ENCODE results near the gene MAST2.
"Not testable (repeated sequence)": the region's sequence is repeated elsewhere in the genome, so short reads cannot be mapped to it uniquely, and the experiment has no call there.

Gene MAST2

GRCh38 chr1:45814776-45815175, 11.4 kb downstream of the MAST2 start:
- no peak for DNase-seq (ENCODE audit: low spot score)

GRCh38 chr1:45815667-45816458, 12.5 kb downstream of the MAST2 start:
- DNase-seq (ENCODE audit: low spot score), result no peak

- no peak for DNase-seq (ENCODE audit: low spot score)
These were observed 16.8 kb downstream of the MAST2 start for GRCh38 chr1:45820173-45820572.

- no peak for DNase-seq (ENCODE audit: low spot score)
These were observed 17.4 kb downstream of the MAST2 start for GRCh38 chr1:45820788-45821187.

GRCh38 chr1:45822644-45823043, 19.2 kb downstream of the MAST2 start:
- no peak for DNase-seq (ENCODE audit: low spot score)

- DNase-seq (ENCODE audit: low spot score), result no peak
These were observed 21.2 kb downstream of the MAST2 start for GRCh38 chr1:45824607-45825006.

- DNase-seq (ENCODE audit: low spot score), result no peak
These were observed 23.8 kb downstream of the MAST2 start for GRCh38 chr1:45827256-45827655.

- no peak for DNase-seq (ENCODE audit: low spot score)
These were observed 25.4 kb downstream of the MAST2 start for GRCh38 chr1:45828841-45829240.

GRCh38 chr1:45833361-45833760, 29.9 kb downstream of the MAST2 start:
- no peak for DNase-seq (ENCODE audit: low spot score)

- DNase-seq (ENCODE audit: low spot score), result no peak
These were observed 31.3 kb downstream of the MAST2 start for GRCh38 chr1:45834689-45835088.

GRCh38 chr1:45836451-45836850, 33.0 kb downstream of the MAST2 start:
- DNase-seq (ENCODE audit: low spot score), result no peak

- not testable (repeated sequence) for DNase-seq (ENCODE audit: low spot score)
These were observed 33.4 kb downstream of the MAST2 start for GRCh38 chr1:45836861-45837260.

GRCh38 chr1:45838322-45838721, 34.9 kb downstream of the MAST2 start:
- not testable (repeated sequence) for DNase-seq (ENCODE audit: low spot score)

- no peak for DNase-seq (ENCODE audit: low spot score)
These were observed 37.3 kb downstream of the MAST2 start for GRCh38 chr1:45840704-45841103.

GRCh38 chr1:45842786-45843185, 39.4 kb downstream of the MAST2 start:
- peak; percentile 22 for DNase-seq (ENCODE audit: low spot score)

- no peak for DNase-seq (ENCODE audit: low spot score)
These were observed 40.1 kb downstream of the MAST2 start for GRCh38 chr1:45843474-45843905.

- DNase-seq (ENCODE audit: low spot score), result not testable (repeated sequence)
These were observed 40.6 kb downstream of the MAST2 start for GRCh38 chr1:45844000-45844399.

- DNase-seq (ENCODE audit: low spot score), result no peak
These were observed 43.5 kb downstream of the MAST2 start for GRCh38 chr1:45846931-45847330.

- DNase-seq (ENCODE audit: low spot score), result no peak
These were observed 44.7 kb downstream of the MAST2 start for GRCh38 chr1:45848097-45848496.

GRCh38 chr1:45848714-45849113, 45.3 kb downstream of the MAST2 start:
- DNase-seq (ENCODE audit: low spot score), result no peak

GRCh38 chr1:45850017-45850416, 46.6 kb downstream of the MAST2 start:
- DNase-seq (ENCODE audit: low spot score), result no peak

GRCh38 chr1:45854724-45855123, 51.3 kb downstream of the MAST2 start:
- no peak for DNase-seq (ENCODE audit: low spot score)

- no peak for DNase-seq (ENCODE audit: low spot score)
These were observed 53.8 kb downstream of the MAST2 start for GRCh38 chr1:45857101-45857700.

All from activated CD4-positive, alpha-beta T cell treated with anti-CD3 and anti-CD28 coated beads, Interleukin-2, Interleukin-4, amounts not matched to agents 100 ng/mL and 50 ng/mL, durations not matched to agents 16 hours and 8 hours (primary cell).